Smooth muscle cell (in vitro differentiated cells): ENCODE data around the gene CLPSL1. TPM values are rescaled to one million over a fixed set of nuclear protein-coding genes. Genes with fewer than 3 reads are reported as not detected.

ENCODE experiments used
- DNase-seq: peaks from one replicate; lab custom pipeline; 2025; ENCODE audit not compliant: unreplicated experiment; lab: John Stamatoyannopoulos, UW
- H2AFZ ChIP-seq: fragments of 200-600 bp; sonication (generic); 2 replicates; pipeline ENCODE4 v1.6.0; 2016; ENCODE audit warnings: antibody characterized with exemption, low read depth, mild to moderate bottlenecking
- H3F3A ChIP-seq: fragments of 200-600 bp; sonication (generic); 2 replicates; pipeline ENCODE4 v1.6.0; 2017; ENCODE audit warnings: antibody characterized with exemption, low read depth
- H3K27ac ChIP-seq: fragments of 200-600 bp; sonication (generic); 2 replicates; pipeline ENCODE4 v1.5.1; 2016; ENCODE audit warnings: low read depth, mild to moderate bottlenecking
- H3K27me3 ChIP-seq: fragments of 200-600 bp; sonication (generic); 2 replicates; pipeline ENCODE4 v1.6.1; 2016; ENCODE audit warnings: low read depth, mild to moderate bottlenecking
- H3K36me3 ChIP-seq: fragments of 200-600 bp; sonication (generic); 2 replicates; pipeline ENCODE4 v1.5.1; 2016; ENCODE audit warnings: low read depth
- H3K4me1 ChIP-seq: fragments of 200-600 bp; sonication (generic); 2 replicates; pipeline ENCODE4 v1.5.1; 2016; ENCODE audit warnings: low read depth
- H3K4me2 ChIP-seq: fragments of 200-600 bp; sonication (generic); 2 replicates; pipeline ENCODE4 v1.6.0; 2016; ENCODE audit warnings: mild to moderate bottlenecking
- H3K4me3 ChIP-seq: fragments of 200-600 bp; sonication (generic); 2 replicates; pipeline ENCODE4 v1.5.1; 2016; ENCODE audit warnings: mild to moderate bottlenecking
- H3K79me2 ChIP-seq: fragments of 200-600 bp; sonication (generic); 2 replicates; pipeline ENCODE4 v1.6.0; 2016; ENCODE audit warnings: low read depth, mild to moderate bottlenecking
- H3K9ac ChIP-seq: fragments of 200-600 bp; sonication (generic); 2 replicates; pipeline ENCODE4 v1.6.0; 2016; ENCODE audit warnings: low read depth
- H3K9me3 ChIP-seq: fragments of 200-600 bp; sonication (generic); replicated peaks from 2 replicates; pipeline ENCODE4 v1.5.1; 2016; ENCODE audit warnings: low read depth
- H4K20me1 ChIP-seq: fragments of 200-600 bp; sonication (generic); 2 replicates; pipeline ENCODE4 v1.6.0; 2016; ENCODE audit warnings: low read depth
- WGBS: methylation state at CpG from one replicate; pipeline ENCODE4 v1.1.7; 2016; ENCODE audit warnings: low lambda C conversion rate; 5-methylcytosine and 5-hydroxymethylcytosine counted together
- polyA plus RNA-seq: library from polyadenylated mRNA; unstranded; fragments of >200 nt; fragmentation: Nextera tagmentation; extraction: Ambion mirVana; gene quantifications from 2 replicates; pipeline ENCODE4 v1.2.1, GENCODE V29; 2016
- total RNA-seq: library from RNA; depleted of rRNA; stranded (reverse); fragments of >200 nt; gene quantifications from 2 replicates; pipeline ENCODE4 v1.2.3, GENCODE V29; 2014
- TF ChIP-seq, protein P1 (sequence below): fragments of 200-600 bp; sonication (generic); IDR thresholded peaks from 2 replicates; pipeline ENCODE4 v1.5.1; 2017; ENCODE audit warnings: borderline replicate concordance, mild to moderate bottlenecking, antibody characterized with exemption; ENCODE audit not compliant: insufficient read depth, poor library complexity, severe bottlenecking

The CLPSL1 gene
- total and polyA plus RNA-seq, 2 experiments from 2014 or later: not detected

DNA sequence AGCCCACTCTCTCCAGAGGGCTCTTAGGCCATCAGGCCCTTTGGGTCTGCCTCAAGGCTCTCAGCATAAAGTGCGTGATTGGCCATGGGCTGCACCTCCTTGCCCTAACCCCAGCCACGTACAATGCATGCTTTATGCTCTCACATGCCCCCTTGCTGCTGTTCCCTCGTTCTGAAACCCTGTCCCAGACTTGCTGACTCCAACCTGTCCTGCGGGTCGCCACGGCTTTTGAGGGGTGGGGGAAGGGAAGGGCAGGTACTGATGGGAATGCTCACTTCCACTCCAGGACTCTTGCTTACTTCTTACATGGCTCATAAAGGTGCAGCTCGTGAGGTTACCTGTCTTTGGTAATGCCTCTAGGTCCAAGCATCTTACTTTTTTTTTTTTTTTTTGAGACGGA is 38.0 kb upstream of the CLPSL1 start:
- no peak overlapping the region for H2AFZ ChIP-seq
- DNase-seq: no peak
- H3K36me3 ChIP-seq: no peaks in the 10 kb centered on the region
- no peaks in the 10 kb centered on the region for H4K20me1 ChIP-seq
- no peaks in the 10 kb centered on the region for H3K79me2 ChIP-seq
- H3K9ac ChIP-seq: no peak overlapping the region
- no peak overlapping the region for H3K27ac ChIP-seq
- no peaks in the 10 kb centered on the region for H3K27me3 ChIP-seq
- TF ChIP-seq, protein P1, sequence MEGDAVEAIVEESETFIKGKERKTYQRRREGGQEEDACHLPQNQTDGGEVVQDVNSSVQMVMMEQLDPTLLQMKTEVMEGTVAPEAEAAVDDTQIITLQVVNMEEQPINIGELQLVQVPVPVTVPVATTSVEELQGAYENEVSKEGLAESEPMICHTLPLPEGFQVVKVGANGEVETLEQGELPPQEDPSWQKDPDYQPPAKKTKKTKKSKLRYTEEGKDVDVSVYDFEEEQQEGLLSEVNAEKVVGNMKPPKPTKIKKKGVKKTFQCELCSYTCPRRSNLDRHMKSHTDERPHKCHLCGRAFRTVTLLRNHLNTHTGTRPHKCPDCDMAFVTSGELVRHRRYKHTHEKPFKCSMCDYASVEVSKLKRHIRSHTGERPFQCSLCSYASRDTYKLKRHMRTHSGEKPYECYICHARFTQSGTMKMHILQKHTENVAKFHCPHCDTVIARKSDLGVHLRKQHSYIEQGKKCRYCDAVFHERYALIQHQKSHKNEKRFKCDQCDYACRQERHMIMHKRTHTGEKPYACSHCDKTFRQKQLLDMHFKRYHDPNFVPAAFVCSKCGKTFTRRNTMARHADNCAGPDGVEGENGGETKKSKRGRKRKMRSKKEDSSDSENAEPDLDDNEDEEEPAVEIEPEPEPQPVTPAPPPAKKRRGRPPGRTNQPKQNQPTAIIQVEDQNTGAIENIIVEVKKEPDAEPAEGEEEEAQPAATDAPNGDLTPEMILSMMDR: no peak
- no peaks in the 10 kb centered on the region for H3F3A ChIP-seq
- no peaks in the 10 kb centered on the region for H3K9me3 ChIP-seq
- 36% methylated on average over 8 of the region's 8 CpGs for WGBS
- peaks cover 27% of the 10 kb centered on the region for H3K4me1 ChIP-seq
- no peak overlapping the region for H3K4me2 ChIP-seq
- no peak overlapping the region for H3K4me3 ChIP-seq

DNA sequence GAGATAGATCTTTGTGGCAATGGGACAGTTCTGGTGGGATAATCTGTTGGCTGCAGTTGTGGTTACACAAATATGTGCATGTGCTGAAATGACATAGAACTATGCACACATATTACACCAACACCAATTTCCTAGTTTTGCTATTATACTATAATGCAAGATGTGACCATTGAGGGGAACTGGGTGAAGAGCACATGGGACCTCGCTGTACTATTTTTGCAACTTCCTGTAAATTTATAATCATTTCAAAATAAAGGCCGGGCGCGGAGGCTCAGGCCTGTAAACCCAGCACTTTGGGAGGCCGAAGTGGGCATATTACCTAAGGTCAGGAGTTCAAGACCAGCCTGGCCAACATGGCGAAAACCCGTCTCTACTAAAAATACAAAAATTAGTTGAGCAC is 35.3 kb upstream of the CLPSL1 start:
- Histone ChIP-seq H3K4me1 (peaks cover 5% of the 10 kb centered on the region), H3K27me3 (no peaks in the 10 kb centered on the region), H3K27ac (no peak overlapping the region), H3K36me3 (no peaks in the 10 kb centered on the region), H2AFZ (no peak overlapping the region), H3K79me2 (no peaks in the 10 kb centered on the region), H3K4me3 (no peak overlapping the region), H3K4me2 (no peak overlapping the region), H3K9ac (no peak overlapping the region), H3F3A (no peaks in the 10 kb centered on the region), H4K20me1 (no peaks in the 10 kb centered on the region), H3K9me3 (no peaks in the 10 kb centered on the region)
- TF ChIP-seq, protein P1: no peak
- no peak for DNase-seq
- 98% methylated on average over 7 of the region's 7 CpGs for WGBS

- H4K20me1 ChIP-seq: no peaks in the 10 kb centered on the region
- no peaks in the 10 kb centered on the region for H3K4me1 ChIP-seq
- no peaks in the 10 kb centered on the region for H3F3A ChIP-seq
- TF ChIP-seq, protein P1: no peak
- no peak overlapping the region for H3K27ac ChIP-seq
- no peaks in the 10 kb centered on the region for H3K79me2 ChIP-seq
- no peak overlapping the region for H3K4me2 ChIP-seq
- WGBS: 89% methylated on average over 3 of the region's 3 CpGs
- H3K27me3 ChIP-seq: no peaks in the 10 kb centered on the region
- no peak overlapping the region for H3K9ac ChIP-seq
- H3K9me3 ChIP-seq: no peaks in the 10 kb centered on the region
- DNase-seq: no peak
- no peaks in the 10 kb centered on the region for H3K36me3 ChIP-seq
- H2AFZ ChIP-seq: no peak overlapping the region
- H3K4me3 ChIP-seq: no peak overlapping the region
Observed at GRCh38 chr6:35746516-35746915, 34.3 kb upstream of the CLPSL1 start.

DNA sequence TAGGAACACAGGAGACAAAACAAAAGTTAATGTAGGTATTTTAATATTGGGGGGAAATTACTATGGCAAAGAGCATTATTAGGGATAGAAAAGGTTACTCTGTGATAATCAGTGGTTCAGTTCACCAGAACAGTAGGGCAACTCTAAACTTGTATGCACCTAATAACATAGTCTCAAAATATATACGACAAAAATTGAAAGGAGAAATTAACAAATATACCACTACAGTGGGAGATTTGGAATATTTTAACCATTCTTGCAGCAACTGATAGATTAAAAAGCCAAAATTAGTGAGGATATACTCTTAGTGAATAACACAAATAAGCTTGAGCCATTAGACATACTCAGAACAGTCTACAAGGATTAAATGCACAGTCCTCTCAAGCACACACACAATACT is 32.9 kb upstream of the CLPSL1 start:
- 91% methylated on average over 1 of the region's 1 CpG for WGBS

More for the DNA sequence above, 32.9 kb upstream of the CLPSL1 start:
- no peak overlapping the region for H3K4me2 ChIP-seq
- no peaks in the 10 kb centered on the region for H3K27me3 ChIP-seq
- H4K20me1 ChIP-seq: no peaks in the 10 kb centered on the region
- H2AFZ ChIP-seq: no peak overlapping the region
- H3K27ac ChIP-seq: no peak overlapping the region
- no peaks in the 10 kb centered on the region for H3K36me3 ChIP-seq
- H3K9ac ChIP-seq: no peak overlapping the region
- DNase-seq: no peak
- no peaks in the 10 kb centered on the region for H3K79me2 ChIP-seq
- TF ChIP-seq, protein P1: no peak
- H3K4me3 ChIP-seq: no peak overlapping the region
- no peaks in the 10 kb centered on the region for H3K9me3 ChIP-seq
- no peaks in the 10 kb centered on the region for H3K4me1 ChIP-seq
- H3F3A ChIP-seq: no peaks in the 10 kb centered on the region
